Panc1 (cell line): Measurements from ENCODE around the gene MAGI1. TPM values are rescaled to one million over a fixed set of nuclear protein-coding genes. Genes with fewer than 3 reads are reported as not detected.

Experiments used
- ATAC-seq: fragments of 200-7000 bp; cut with Tn5 transposase; 2 replicates; pipeline ENCODE4 v1.9.1; 2020; ENCODE audit warnings: mild to moderate bottlenecking, moderate library complexity
- BruUV-seq: library from RNA; stranded (reverse); fragments of 400-500 nt; replicated peaks from 2 replicates; lab custom pipeline; 2021; lab: Mats Ljungman, UMichigan
- CTCF ChIA-PET: fragments of 300-600 bp; sonication (Branson Sonifier 250); formaldehyde crosslinking; loops from one replicate; lab custom pipeline; 2022; ENCODE audit warnings: antibody characterized with exemption; lab: Charles Lee
- POLR2A ChIA-PET: fragments of 300-600 bp; sonication (Branson Sonifier 250); formaldehyde crosslinking; loops from one replicate; lab custom pipeline; 2022; ENCODE audit warnings: antibody characterized with exemption; lab: Charles Lee
- DNase-seq: peaks from one replicate; pipeline ENCODE4 v3.0.0-alpha.2; 2010; ENCODE audit warnings: low read depth, low spot score
- H3K27ac ChIP-seq: 2 replicates; pipeline ENCODE4 v1.5.1; 2011; ENCODE audit warnings: mild to moderate bottlenecking, low read length, inconsistent platforms
- H3K27me3 ChIP-seq: fragments of 200-500 bp; sonication (Bioruptor generic); 2 replicates; pipeline ENCODE4 v1.6.0; 2014; ENCODE audit warnings: low read length, inconsistent platforms; ENCODE audit not compliant: control insufficient read depth, insufficient read depth
- H3K36me3 ChIP-seq: fragments of 200-500 bp; sonication (Bioruptor generic); 2 replicates; pipeline ENCODE4 v1.5.1; 2014; ENCODE audit warnings: inconsistent platforms, mild to moderate bottlenecking, low read length, moderate library complexity; ENCODE audit not compliant: control insufficient read depth, insufficient read depth
- H3K4me1 ChIP-seq: 2 replicates; pipeline ENCODE4 v1.5.1; 2011; ENCODE audit warnings: inconsistent platforms, mild to moderate bottlenecking, low read length, moderate library complexity; ENCODE audit not compliant: control insufficient read depth, insufficient read depth
- H3K4me3 ChIP-seq, 2 experiments: 2 replicates each; pipeline ENCODE4 v1.5.1; 2011 to 2012; ENCODE audit warnings: low read depth in 2 of 2, low read length in 2 of 2, mild to moderate bottlenecking in 2 of 2, inconsistent platforms in 1 of 2, moderate library complexity in 1 of 2
- H3K9me3 ChIP-seq: fragments of 200-500 bp; sonication (Bioruptor generic); 2 replicates; pipeline ENCODE4 v1.5.1; 2014; ENCODE audit warnings: low read depth, mild to moderate bottlenecking, inconsistent platforms, low read length, moderate library complexity; ENCODE audit not compliant: control insufficient read depth, insufficient read depth
- CTCF ChIP-seq: fragments of 450-650 bp; IDR thresholded peaks from 2 replicates; pipeline ENCODE4 v1.5.1; 2017; ENCODE audit warnings: mild to moderate bottlenecking
- POLR2AphosphoS5 ChIP-seq: IDR thresholded peaks from 2 replicates; pipeline ENCODE4 v1.6.1; 2012; ENCODE audit warnings: mild to moderate bottlenecking, low read depth, low read length, moderate library complexity
- REST ChIP-seq, 2 experiments: IDR thresholded peaks; 2 replicates each; pipeline ENCODE4 v1.6.1; 2011 to 2012; ENCODE audit warnings: low read depth in 2 of 2, control low read depth in 1 of 2, low read length in 1 of 2, mild to moderate bottlenecking in 1 of 2, moderate library complexity in 1 of 2; ENCODE audit not compliant: insufficient read depth in 1 of 2
- SIN3A ChIP-seq: IDR thresholded peaks from 2 replicates; pipeline ENCODE4 v1.6.1; 2012; ENCODE audit warnings: low read depth, mild to moderate bottlenecking, low read length, moderate library complexity, borderline replicate concordance; ENCODE audit not compliant: insufficient read depth
- TCF7L2 ChIP-seq: IDR thresholded peaks from 2 replicates; pipeline ENCODE4 v1.6.1; 2011; ENCODE audit warnings: mild to moderate bottlenecking, low read depth, low read length, inconsistent platforms
- in situ Hi-C: cut with HindIII; loops from 2 replicates; pipeline ENCODE4 v1.10.0; 2016; ENCODE audit warnings: low sequenced_read_pairs, low pct_unique_long_range_greater_than_20kb
- intact Hi-C: fragments of 100-400 bp; cut with micrococcal nuclease; formaldehyde crosslinking; loops from one replicate; pipeline ENCODE4 v1.10.0; 2022; ENCODE audit not compliant: unreplicated experiment
- total RNA-seq: library from RNA; stranded (reverse); gene quantifications from one replicate; pipeline ENCODE4 v1.2.1, GENCODE V29; 2021; ENCODE audit not compliant: unreplicated experiment

MAGI1 gene
- total RNA-seq, 1 experiment from 2014 or later: 9.5 TPM

DNA sequence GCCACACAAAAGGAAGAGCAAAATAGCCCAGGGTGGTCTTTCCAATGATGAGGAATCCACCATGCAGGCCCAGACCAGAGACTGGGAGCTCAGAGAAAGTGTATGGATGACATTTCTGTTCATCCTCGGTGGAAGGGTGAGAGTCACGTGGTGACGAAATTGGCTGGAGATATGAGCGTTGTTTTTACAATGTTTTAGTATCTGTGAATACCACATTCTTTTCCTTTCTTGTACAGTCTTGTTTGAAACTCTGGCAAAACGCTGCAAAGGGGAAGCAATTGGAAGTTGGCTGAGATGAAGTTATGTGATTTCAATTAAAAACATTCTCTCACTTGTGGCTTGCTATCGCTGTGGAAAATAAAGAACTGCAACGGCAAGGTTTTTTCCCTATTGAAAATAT is 137.5 kb downstream of the MAGI1 start:
- H3K4me1 ChIP-seq: no peaks in the 10 kb centered on the region
- intact Hi-C loops: no loop called here
- in situ Hi-C loops: no loop called here
- ChIA-PET POLR2A (no interaction called here), CTCF (no interaction called here)
- no peak overlapping the region for H3K4me3 ChIP-seq
- BruUV-seq: no TSS peak
- TF ChIP-seq REST (IDR thresholded peaks at IDR 0.05; ENCODE audit: insufficient read depth in 1 of 2, low read depth in 2 of 2, low read length in 1 of 2) (no peak), TCF7L2 (no peak), POLR2AphosphoS5 (no peak), SIN3A (no peak), CTCF (no peak)
- no peaks in the 10 kb centered on the region for H3K9me3 ChIP-seq
- no peak overlapping the region for H3K27ac ChIP-seq
- no peaks in the 10 kb centered on the region for H3K36me3 ChIP-seq
- DNase-seq: no peak
- ATAC-seq: no peak
- H3K27me3 ChIP-seq: no peaks in the 10 kb centered on the region

DNA sequence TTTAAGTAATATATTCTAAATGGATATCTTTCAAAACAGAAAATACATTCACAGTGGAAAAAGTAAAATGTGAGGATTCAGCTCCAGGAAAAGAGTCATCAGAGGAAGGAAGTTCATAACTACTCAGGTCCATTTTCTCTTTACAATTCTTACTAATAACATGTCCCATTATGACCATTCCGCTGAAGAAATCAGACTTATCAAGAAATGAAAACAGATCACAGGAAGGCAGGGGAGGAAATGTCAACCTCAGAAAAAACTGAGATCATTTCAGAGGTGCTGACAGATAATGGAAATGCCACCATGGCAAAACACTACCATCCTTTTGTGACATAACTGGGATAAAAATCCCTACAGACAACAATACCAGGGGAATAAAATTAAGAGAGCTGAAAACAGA is 139.5 kb downstream of the MAGI1 start:
- H3K27me3 ChIP-seq: no peaks in the 10 kb centered on the region
- ChIA-PET POLR2A (no interaction called here), CTCF (no interaction called here)
- H3K36me3 ChIP-seq: no peaks in the 10 kb centered on the region
- TF ChIP-seq REST (IDR thresholded peaks at IDR 0.05; ENCODE audit: insufficient read depth in 1 of 2, low read depth in 2 of 2, low read length in 1 of 2) (no peak), TCF7L2 (no peak), CTCF (no peak), POLR2AphosphoS5 (no peak), SIN3A (no peak)
- ATAC-seq (no peak), DNase-seq (no peak)
- intact Hi-C loops (no loop called here), in situ Hi-C loops (no loop called here)
- H3K27ac ChIP-seq: no peak overlapping the region
- H3K4me1 ChIP-seq: no peaks in the 10 kb centered on the region
- BruUV-seq: no TSS peak
- H3K4me3 ChIP-seq: no peak overlapping the region
- no peaks in the 10 kb centered on the region for H3K9me3 ChIP-seq
